ENCODE data around the gene ZBTB45.
A peak's percentile ranks its signal among the peaks of the same experiment; 100 is the strongest.
"Not testable (repeated sequence)": the region's sequence is repeated elsewhere in the genome, so short reads cannot be mapped to it uniquely, and the experiment has no call there.

The ZBTB45 gene

GRCh38 chr19:58510084-58510862, 9.3 kb downstream of the ZBTB45 start:
- DNase-seq, result no peak

DNA sequence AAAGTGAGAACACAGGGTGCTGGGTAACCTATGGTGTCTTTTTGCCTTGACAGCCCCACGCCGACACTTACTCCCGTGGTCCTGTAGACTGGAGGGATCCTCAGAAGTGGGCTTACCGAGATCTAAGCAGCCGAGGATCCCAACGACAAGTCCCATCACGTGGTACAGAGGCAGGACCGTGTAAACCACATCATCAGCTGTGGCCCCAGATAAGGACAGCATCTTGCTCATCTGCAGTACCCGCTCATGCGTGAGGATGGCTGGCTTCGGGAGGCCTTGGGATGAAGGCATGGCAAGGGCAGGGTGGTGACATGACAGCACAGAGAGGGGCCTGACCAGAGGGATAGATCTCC, 9.9 kb downstream of the ZBTB45 start:
- no peak for DNase-seq

GRCh38 chr19:58507602-58508223, 11.9 kb downstream of the ZBTB45 start:
- not testable (repeated sequence) for DNase-seq

- DNase-seq, result no peak
Measured at GRCh38 chr19:58500242-58500641, 19.4 kb downstream of the ZBTB45 start.

- DNase-seq, result peak; percentile 100
Measured at GRCh38 chr19:58499021-58499927, 20.3 kb downstream of the ZBTB45 start.

DNA sequence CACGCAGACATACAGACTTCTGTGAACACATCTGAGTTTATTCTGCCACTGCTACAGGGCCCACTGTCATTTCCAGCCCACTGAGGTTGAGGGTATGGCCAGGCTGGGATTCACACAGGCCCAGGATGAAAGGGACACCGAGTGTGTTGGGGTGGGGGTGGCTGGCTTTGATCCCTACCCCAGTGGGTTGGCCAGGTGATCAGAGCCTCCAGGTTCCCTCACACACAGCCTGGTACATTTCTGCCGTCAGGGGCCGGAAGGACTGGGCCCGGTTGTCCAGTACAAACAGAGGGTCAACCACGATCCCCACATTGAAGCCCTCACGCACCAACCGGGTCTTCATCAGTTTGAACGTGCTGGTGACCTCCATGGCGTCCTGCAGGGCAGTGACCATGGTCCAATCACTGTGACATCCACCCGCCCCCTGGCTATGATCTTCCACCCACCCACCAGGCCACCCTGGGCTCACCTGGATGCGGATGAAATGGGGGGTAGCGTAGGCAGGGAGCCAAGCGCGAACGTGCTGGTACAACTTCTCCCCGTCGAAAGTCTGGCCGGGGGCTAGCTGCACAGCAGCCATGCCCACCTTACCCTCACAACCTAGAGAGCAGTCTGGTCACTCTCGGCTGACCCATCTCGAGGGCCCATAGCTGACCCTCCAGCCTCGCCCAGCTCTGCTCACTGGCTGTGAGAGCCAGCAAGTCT, 21.1 kb downstream of the ZBTB45 start:
- DNase-seq, result no peak

DNA sequence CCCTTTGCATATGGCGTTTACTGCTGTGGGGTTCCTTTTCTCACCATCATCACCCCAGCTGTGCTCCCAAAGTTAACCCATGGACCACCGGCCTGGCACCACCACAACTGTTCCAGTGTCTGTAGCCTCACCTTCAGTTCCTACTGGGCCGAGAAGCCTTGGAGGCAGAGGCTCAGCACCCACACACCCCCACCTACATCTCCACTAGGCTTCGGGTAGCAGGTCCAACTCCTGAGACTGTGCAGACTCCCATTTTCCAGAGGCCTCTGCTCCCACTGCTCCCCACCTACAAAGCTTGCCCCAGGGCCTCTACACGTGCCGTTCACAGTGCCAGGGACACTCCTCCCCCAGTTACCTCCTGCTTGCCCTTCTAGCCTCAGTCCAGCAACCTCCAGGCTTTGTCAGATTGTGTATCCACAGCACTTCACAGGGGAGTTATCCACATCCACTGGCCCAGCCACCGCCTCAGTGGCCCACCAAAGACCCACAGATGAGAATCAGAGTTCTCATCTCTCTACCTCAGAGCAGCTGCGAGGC, 21.9 kb downstream of the ZBTB45 start:
- no peak for DNase-seq

- no peak for DNase-seq
Measured at GRCh38 chr19:58492265-58492664, 27.3 kb downstream of the ZBTB45 start.

DNA sequence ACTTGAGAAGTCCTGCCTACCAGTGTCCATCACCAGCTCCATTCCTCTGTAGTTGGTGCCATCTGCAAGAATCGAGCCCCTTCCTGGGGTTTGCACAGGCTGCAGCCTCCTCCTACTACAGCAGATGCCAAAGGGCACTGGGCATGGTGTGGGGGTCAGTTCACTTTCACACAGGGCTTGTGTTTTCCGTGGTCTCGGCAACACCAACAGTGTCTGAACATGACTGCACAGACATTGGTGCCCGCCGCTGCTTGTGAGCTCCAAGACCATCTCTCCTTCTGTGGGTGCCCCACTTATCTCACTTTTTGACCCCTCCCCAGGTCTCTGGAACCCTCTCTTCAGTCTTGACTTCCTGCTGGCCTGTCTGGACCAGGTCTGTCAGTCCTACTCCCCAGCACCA, 28.2 kb downstream of the ZBTB45 start:
- DNase-seq, result no peak

DNA sequence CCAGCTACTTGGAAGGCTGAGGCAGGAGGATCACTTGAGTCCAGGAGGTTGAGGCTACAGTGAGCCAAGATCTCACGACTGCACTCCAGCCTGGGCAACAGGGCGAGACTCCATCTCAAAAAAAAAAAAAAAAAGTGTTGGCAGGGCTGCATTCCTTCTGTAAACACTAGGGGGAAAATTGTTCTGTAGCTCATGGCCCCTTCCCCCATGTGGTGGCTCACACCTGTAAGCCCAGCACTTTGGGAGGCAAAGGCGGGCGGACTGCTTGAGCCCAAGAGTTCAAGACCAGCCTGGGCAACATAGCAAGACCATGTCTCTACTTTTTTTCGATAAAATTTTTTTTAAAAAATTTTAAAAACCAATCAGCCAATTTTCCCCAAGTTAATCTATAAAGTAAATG, 35.3 kb downstream of the ZBTB45 start:
- DNase-seq, result not testable (repeated sequence)

DNA sequence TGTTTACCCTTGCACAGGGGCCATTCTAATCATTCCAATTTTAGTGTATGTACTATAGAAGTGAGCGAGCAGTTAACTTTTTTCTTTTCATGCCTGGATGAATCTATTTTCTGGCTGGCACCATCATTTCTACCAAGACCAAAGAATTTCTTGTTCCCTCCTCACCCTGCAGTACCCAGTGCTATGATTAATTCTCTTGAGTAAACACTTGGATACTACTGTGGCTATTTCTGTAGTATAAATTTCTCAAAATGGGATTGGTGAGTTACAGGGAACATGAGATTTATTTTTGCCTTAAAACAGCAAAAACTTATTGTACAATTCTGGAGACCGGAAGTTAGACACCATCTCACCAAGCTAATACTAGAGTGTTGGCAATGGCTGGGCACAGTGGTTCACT, 35.8 kb downstream of the ZBTB45 start:
- no peak for DNase-seq

GRCh38 chr19:58482372-58482771, 37.2 kb downstream of the ZBTB45 start:
- DNase-seq, result no peak

DNA sequence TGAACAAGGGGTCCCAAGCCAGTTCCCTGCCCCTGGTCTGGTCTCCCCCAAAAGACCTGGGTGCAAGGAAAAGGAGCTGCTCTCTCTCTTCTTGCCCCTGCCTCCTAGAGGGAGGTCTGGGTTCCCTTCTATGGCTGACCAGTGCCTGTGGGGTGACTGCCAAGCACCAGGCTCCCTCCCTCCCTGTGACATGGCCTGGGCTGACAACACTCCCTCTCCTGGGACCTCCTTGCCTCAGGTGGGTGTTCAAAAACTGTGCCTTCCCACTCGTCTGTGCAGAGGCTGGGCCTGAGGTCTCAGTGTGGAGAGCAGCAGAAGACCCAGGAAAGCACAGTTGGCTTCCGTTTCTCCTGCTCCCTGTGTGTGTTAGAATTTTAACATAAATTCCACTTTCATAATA, 38.8 kb downstream of the ZBTB45 start:
- no peak for DNase-seq

- DNase-seq, result no peak
Measured at GRCh38 chr19:58480481-58480830, 39.2 kb downstream of the ZBTB45 start.

GRCh38 chr19:58479736-58480480, 39.7 kb downstream of the ZBTB45 start:
- no peak for DNase-seq

DNA sequence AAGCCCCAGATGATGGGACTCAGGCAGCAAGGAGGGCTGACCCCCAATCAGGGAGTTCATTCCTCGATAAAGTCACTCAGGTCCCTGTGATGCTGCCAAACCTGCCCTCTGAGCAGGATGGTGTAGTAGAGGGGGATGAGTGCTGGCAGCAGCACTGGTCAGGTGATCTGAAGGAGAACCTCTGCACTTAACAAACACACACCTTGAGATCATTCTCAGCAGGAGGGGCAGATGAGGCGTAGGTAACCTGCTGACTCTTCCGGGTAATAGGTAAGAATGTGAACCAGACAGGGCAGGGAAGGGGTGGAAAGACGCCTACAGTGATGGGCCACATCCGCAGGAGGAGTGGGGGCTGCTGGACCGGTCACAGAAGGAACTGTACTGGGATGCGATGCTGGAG, 40.3 kb downstream of the ZBTB45 start:
- DNase-seq, result no peak

DNA sequence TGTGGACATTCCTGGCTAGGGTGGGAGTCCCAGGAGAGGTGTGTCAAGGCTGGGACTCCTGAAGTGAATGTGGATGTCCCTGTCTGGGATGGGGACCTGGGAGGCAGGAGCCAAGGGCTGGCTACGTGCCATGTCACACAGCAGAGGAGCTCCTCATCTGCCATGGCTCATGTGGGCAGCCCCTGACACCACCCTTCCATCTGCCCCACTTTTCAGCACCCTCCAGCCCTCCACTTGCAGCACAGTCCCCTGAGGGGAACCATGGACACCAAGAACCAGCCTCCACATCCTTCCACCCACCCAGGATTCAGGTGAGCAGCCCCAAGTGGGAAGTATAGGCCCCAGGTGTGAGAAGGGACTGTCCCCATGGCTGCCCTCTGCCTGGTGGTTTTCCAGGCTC, 41.7 kb downstream of the ZBTB45 start:
- DNase-seq, result no peak

DNA sequence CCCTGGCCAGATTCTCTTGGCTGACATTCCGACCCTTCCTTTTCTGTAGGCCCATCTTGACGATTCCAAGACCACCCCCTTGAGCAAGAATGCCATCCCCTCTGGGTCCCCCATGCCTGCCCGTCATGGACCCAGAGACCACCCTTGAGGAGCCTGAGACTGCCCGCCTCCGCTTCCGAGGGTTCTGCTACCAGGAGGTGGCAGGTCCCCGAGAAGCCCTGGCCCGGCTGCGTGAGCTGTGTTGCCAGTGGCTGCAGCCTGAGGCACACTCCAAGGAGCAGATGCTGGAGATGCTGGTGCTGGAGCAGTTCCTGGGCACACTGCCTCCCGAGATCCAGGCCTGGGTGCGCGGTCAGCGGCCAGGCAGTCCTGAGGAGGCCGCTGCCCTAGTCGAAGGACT, 42.5 kb downstream of the ZBTB45 start:
- no peak for DNase-seq

- DNase-seq, result no peak
Measured at GRCh38 chr19:58476498-58477015, 43.1 kb downstream of the ZBTB45 start.

DNA sequence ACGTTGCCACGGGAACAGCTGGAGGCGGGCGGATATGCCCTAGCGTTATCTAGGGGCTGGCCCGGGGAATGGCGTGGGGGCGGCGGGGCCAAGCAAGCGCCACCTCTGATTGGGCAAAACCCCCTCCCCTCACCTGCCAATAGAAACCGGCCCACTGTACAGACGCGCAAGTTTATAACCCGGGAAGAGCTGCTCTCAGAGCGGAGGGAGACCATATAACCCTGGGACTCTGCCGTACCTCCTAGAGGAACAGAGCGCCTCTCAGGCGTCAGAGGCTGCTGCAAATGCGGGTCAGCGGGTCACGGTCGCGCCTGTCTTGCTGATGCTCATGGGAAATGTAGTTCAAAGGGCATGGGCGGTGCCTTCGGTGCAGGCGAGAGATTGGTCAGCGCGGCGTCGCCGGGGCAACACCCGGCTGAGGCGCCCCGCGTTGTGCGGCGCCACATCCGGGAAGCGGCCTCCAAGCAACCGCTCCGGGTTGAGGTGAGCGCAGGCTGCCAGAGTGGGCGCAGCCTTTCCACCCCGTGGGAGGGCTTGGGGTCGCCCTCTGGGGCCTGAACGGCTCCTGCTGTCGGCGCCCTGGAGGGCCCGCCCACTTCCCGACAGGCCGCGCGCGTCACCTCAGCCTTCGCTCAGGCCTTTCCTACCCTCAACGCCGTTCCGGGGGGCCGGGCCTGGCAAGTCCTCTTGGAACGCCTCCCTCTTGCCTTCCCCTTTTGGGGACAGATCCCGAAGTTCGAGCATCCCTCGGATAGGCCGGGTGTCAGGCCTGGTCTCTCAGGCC, 43.7 kb downstream of the ZBTB45 start, which contains the start of gene ZNF446:
ZNF446 (plus strand) TSS at position 639 of the 784 bp plus-strand sequence. CDS start 867 bp downstream, outside the sequence.
- DNase-seq, result peak; percentile 98

Data from activated CD4-positive, alpha-beta T cell treated with anti-CD3 and anti-CD28 coated beads, Interleukin-2, amount 50 U/mL, for 16 hours (primary cell).